Mesothelial cell of epicardium (in vitro differentiated cells): ENCODE results near the gene HDAC4. TPM values are rescaled to one million over a fixed set of nuclear protein-coding genes. Genes with fewer than 3 reads are reported as not detected.

ENCODE experiments used
- DNase-seq, 2 experiments: peaks; one replicate each; pipeline ENCODE4 v3.0.0; 2021; ENCODE audit warnings: low spot score in 2 of 2; ENCODE audit not compliant: unreplicated experiment in 2 of 2
- H3K27ac Mint-ChIP-seq: 2 replicates; pipeline ENCODE4 v1.8.0; 2021; ENCODE audit warnings: mixed read lengths
- H3K27me3 Mint-ChIP-seq: 2 replicates; pipeline ENCODE4 v1.8.0; 2021; ENCODE audit warnings: low read depth, mixed read lengths
- H3K36me3 Mint-ChIP-seq: 2 replicates; pipeline ENCODE4 v1.8.0; 2021; ENCODE audit warnings: mixed read lengths
- H3K4me1 Mint-ChIP-seq: 2 replicates; pipeline ENCODE4 v1.8.0; 2021; ENCODE audit warnings: mixed read lengths
- H3K4me3 Mint-ChIP-seq: 2 replicates; pipeline ENCODE4 v1.8.0; 2021; ENCODE audit warnings: mild to moderate bottlenecking, moderate library complexity, mixed read lengths
- H3K9me3 Mint-ChIP-seq: 2 replicates; pipeline ENCODE4 v1.8.0; 2021; ENCODE audit warnings: mixed read lengths
- CTCF ChIP-seq: fragments of 200-600 bp; sonication (generic); IDR thresholded peaks from one replicate; pipeline ENCODE4 v1.5.0; 2021; ENCODE audit warnings: antibody characterized with exemption; ENCODE audit not compliant: unreplicated experiment
- total RNA-seq: library from RNA; stranded (reverse); gene quantifications from 3 replicates; pipeline ENCODE4 v1.2.1, GENCODE V29; 2021

HDAC4 gene
- total RNA-seq, 1 donor from 2014 or later: 59.2 TPM

- no peak overlapping the region for H3K27ac Mint-ChIP-seq
- H3K4me1 Mint-ChIP-seq: peaks cover 51% of the 10 kb centered on the region
- no peak for TF ChIP-seq CTCF
- H3K27me3 Mint-ChIP-seq: no peaks in the 10 kb centered on the region
- H3K36me3 Mint-ChIP-seq: no peaks in the 10 kb centered on the region
- no peaks in the 10 kb centered on the region for H3K9me3 Mint-ChIP-seq
- no peak for DNase-seq
- H3K4me3 Mint-ChIP-seq: no peak overlapping the region
Measured at GRCh38 chr2:239269916-239270315, 130.9 kb downstream of the HDAC4 start.

DNA sequence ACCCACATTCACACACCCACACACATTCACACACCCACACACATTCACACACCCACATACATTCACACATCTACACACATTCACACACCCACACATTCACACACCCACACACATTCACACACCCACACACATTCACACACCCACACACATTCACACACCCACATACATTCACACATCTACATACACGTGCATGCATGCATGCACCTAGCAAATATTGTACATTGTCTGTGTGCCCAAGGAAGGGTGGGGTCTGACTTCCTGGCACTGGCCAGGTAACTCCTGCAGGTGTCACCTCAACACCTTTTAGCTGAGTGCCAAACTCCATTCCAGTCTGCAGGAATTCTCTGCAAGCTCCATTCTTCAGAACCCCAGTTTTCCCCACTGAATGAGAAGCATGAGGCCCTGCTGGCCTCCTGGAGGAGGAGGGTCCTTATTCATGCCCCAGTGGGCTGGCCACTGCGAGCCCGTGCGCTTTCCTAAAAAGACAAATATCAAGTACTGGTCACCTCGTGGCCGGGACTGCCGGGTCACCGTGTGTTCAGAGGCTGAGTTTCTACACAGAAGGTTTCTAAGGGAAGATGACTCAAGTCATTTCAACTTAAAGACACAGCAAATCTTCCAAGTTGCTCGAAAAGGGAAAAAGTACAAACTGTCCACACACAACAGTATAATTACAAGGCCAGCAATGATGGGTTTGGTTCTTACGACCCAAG, 131.5 kb downstream of the HDAC4 start:
- no peak overlapping the region for H3K27ac Mint-ChIP-seq
- H3K4me1 Mint-ChIP-seq: peaks cover 51% of the 10 kb centered on the region
- no peak overlapping the region for H3K4me3 Mint-ChIP-seq
- no peaks in the 10 kb centered on the region for H3K36me3 Mint-ChIP-seq
- H3K27me3 Mint-ChIP-seq: no peaks in the 10 kb centered on the region
- TF ChIP-seq CTCF: no peak
- no peaks in the 10 kb centered on the region for H3K9me3 Mint-ChIP-seq
- DNase-seq: no peak

GRCh38 chr2:239268549-239268948, 132.3 kb downstream of the HDAC4 start:
- H3K27ac Mint-ChIP-seq: peak overlapping the region; percentile 90
- no peaks in the 10 kb centered on the region for H3K9me3 Mint-ChIP-seq
- DNase-seq: no peak
- no peaks in the 10 kb centered on the region for H3K36me3 Mint-ChIP-seq
- H3K4me3 Mint-ChIP-seq: no peak overlapping the region
- H3K4me1 Mint-ChIP-seq: peaks cover 51% of the 10 kb centered on the region
- TF ChIP-seq CTCF: no peak
- no peaks in the 10 kb centered on the region for H3K27me3 Mint-ChIP-seq

DNA sequence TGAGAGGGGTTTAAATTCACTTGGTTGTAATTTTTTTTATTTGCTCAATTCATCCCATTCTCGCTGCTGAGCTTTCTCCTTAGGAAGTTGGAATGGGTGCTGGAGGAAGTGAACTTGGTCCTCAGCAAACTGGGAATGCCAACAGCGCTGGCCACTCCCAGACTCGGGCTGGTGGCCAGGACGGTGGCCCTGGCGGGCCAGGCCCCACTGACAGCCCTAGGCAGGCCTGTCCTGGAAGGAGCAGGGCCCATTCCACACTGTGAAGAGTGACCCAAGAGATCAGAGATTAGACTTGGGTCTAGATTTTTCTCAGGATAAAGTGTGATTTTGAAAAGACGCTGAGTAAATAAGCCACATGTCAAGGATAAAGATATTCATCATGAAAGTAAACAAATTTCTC, 132.7 kb downstream of the HDAC4 start:
- no peak for DNase-seq
- Mint-ChIP-seq H3K27me3 (no peaks in the 10 kb centered on the region), H3K36me3 (no peaks in the 10 kb centered on the region), H3K4me1 (peaks cover 54% of the 10 kb centered on the region), H3K9me3 (no peaks in the 10 kb centered on the region), H3K27ac (peak overlapping the region; percentile 90), H3K4me3 (no peak overlapping the region)
- TF ChIP-seq CTCF: no peak

DNA sequence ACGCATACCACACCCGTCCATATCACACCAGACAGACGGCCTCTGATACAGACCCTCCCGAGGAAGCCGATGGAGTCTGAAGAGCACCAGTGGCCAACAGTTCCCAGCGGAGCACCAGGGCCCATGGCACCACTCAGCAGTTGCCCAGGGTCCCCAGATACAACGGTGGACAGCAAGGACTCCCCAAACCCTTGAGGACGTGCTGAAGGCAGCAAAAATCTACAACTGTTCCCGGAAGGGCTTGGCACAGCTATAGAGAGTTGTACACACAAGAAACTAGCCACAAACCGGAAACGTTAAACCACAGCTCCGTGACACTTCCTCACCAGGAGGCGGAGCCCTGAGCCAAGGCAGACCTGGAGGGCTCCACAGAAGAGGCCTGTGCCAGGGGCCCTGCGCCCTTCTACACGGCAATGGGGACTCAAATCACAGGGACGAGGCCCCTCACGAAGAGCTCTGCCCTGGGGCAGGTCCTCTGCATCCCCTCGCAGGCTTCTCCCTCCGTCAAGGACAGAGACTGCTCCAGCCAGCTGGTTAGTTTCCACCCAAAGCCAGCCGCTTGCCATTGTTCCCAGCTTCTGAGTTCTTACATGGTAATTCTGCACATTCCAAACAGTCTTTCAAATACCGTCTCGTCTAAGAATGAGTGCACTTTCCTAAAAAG, 133.4 kb downstream of the HDAC4 start:
- H3K27me3 Mint-ChIP-seq: no peaks in the 10 kb centered on the region
- no peak for DNase-seq
- no peak for TF ChIP-seq CTCF
- H3K9me3 Mint-ChIP-seq: no peaks in the 10 kb centered on the region
- no peaks in the 10 kb centered on the region for H3K36me3 Mint-ChIP-seq
- peaks cover 52% of the 10 kb centered on the region for H3K4me1 Mint-ChIP-seq
- no peak overlapping the region for H3K4me3 Mint-ChIP-seq
- peak overlapping the region; percentile 90 for H3K27ac Mint-ChIP-seq
